Stimulated activated CD4-positive, alpha-beta T cell treated with anti-CD3 and anti-CD28 coated beads, Interleukin-12 subunit alpha, Interleukin-12 subunit beta, amount 100 ng/mL, for 24 hours (primary cell): ENCODE results near the gene GLYATL3.
"Not testable (repeated sequence)": the region's sequence is repeated elsewhere in the genome, so short reads cannot be mapped to it uniquely, and the experiment has no call there.

Experiments
- DNase-seq, 2 experiments: peaks; one replicate each; pipeline ENCODE4 v3.0.0-alpha.2; 2020; ENCODE audit warnings: low read depth in 2 of 2

GLYATL3 gene

GRCh38 chr6:49499623-49500022, at the start of gene GLYATL3:
GLYATL3 (plus strand) TSS chr6:49499923; CDS start chr6:49511991, 12,068 bp downstream.
- no peak for DNase-seq

- no peak for DNase-seq
Observed at GRCh38 chr6:49453221-49453620, 46.5 kb upstream of the GLYATL3 start.

GRCh38 chr6:49454787-49455709, 44.7 kb upstream of the GLYATL3 start:
- DNase-seq = no peak

DNA sequence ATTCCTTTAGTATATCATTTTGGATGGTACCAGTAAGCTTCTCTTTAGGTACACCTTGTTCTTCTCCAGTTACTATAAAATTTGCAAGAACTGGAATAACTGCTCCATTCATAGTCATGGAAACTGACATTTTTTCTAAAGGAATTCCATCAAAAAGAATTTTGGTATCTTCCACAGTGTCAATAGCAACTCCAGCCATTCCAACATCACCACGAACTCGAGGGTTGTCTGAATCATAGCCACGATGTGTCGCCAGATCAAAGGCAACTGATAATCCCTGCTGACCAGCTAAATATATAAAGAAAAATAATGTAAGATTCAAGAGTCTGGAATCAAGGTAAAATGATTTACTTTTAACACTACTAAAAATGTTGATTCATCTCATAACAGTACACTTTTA, 42.0 kb upstream of the GLYATL3 start:
- no peak for DNase-seq

DNA sequence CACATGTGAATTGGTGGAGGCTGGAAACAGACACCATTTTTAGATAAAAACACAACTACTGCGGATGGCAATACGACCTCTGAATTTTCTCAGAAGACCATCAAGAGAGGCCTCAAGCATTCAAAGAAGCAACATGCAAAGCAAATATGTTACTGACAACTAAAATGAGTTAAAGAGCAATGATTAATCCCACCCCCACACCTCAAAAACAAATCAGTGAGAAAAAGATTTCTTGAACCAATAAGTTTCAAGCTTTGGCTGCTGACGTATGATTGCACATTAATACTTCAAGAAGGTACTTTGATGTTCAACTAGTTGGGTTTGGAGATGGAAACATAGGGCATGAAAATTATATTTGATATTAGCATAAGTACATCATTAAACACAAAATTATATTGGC, 37.7 kb upstream of the GLYATL3 start:
- no peak for DNase-seq

- DNase-seq = no peak
Observed at GRCh38 chr6:49462599-49462926, 37.2 kb upstream of the GLYATL3 start.

GRCh38 chr6:49462927-49463611, 36.7 kb upstream of the GLYATL3 start, which contains the start of the genes CENPQ and MMUT:
CENPQ (plus strand) TSS chr6:49463370; CDS start chr6:49470177, 6,807 bp downstream.
MMUT (minus strand) TSS chr6:49463253; CDS start chr6:49459466, 3,787 bp downstream.
- peak; percentile 78 to 84 for DNase-seq

DNA sequence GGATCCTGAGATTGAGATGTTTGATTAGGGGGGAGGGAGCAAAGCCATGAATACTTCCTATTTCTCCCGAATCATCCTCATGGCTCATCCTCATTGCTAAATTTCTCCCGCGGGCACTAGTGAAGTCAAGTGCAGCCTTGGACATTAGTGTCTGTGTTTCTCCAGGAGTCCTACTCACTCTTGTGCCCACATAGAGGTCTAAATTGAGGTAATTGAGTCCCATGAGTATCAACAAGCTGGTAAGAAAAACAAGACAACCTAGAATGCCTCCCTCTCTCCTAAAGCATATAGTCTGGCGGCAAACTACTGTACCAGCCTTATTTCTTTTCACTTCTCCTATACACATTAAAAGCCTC, 36.1 kb upstream of the GLYATL3 start:
- DNase-seq = no peak

- no peak for DNase-seq
Observed at GRCh38 chr6:49464691-49465090, 35.0 kb upstream of the GLYATL3 start.

- no peak for DNase-seq
Observed at GRCh38 chr6:49468042-49468441, 31.7 kb upstream of the GLYATL3 start.

- DNase-seq = not testable (repeated sequence)
Observed at GRCh38 chr6:49476564-49476963, 23.2 kb upstream of the GLYATL3 start.

GRCh38 chr6:49479308-49479970, 20.3 kb upstream of the GLYATL3 start:
- DNase-seq = no peak

GRCh38 chr6:49481846-49482245, 17.9 kb upstream of the GLYATL3 start:
- not testable (repeated sequence) for DNase-seq

DNA sequence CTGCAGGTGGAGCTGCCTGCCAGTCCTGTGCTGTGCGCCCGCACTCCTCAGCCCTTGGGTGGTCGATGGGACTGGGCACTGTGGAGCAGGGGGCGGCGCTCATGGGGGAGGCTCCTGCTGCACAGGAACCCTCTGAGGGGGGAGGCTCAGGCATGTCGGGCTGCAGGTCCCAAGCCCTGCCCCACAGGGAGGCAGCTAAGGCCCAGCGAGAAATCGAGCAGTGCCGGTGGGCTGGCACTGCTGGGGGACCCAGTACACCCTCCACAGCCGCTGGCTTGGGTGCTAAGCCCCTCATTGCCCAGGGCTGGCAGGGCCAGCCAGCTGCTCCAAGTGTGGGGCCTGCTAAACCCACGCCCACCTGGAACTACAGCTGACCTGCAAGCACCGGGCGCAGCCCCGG, 16.3 kb upstream of the GLYATL3 start:
- DNase-seq = not testable (repeated sequence)

DNA sequence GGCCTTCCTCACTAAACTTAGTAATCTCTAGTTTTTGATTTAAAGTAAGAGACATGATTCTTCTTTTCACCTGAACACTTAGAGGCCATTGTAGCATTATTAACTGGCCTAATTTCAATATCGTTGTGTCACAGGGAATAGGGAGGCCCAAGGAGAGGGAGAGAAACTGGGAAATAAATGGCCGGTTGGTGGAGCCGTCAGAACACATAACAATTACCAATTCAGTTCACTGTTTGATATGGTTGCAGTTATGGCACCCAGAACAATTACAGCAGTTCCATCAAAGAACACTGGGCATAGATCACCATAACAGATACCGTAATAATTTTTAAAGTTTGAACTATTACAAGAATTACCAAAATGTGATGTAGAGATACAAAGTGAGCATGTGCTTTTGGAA, 9.1 kb upstream of the GLYATL3 start:
- DNase-seq = no peak

- DNase-seq = no peak
Observed at GRCh38 chr6:49497304-49497703, 2.4 kb upstream of the GLYATL3 start.

GRCh38 chr6:49499126-49499525, 597 bp upstream of the GLYATL3 start:
- DNase-seq = no peak

GRCh38 chr6:49504666-49505065, 4.9 kb downstream of the GLYATL3 start:
- DNase-seq = no peak

DNA sequence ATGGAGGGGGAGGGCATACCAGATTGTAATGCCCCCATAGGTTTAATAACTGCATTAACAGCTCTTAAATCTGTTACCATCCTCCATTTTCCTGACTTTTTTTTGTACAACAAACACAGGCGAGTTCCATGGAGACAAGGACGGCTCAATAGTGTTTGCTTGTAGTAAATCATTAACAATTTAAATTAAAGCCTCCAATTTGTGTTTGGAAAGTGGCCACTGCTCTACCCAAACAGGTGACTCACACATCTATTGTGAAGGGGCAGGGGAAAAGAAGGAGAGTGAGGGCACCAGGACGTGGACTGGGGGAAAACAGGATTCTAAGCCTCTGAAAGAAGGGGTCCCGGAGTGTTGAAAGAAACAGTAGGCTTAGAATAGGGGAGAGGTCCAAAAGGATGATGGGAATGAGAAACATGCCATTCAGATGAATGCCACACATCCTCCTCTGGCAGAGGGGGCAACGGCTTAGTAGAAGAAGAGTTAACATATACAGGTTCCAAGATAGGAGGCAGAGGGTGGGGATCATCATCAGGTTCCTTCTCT, 6.9 kb downstream of the GLYATL3 start:
- no peak for DNase-seq

GRCh38 chr6:49509342-49509741, 9.6 kb downstream of the GLYATL3 start:
- DNase-seq = no peak

DNA sequence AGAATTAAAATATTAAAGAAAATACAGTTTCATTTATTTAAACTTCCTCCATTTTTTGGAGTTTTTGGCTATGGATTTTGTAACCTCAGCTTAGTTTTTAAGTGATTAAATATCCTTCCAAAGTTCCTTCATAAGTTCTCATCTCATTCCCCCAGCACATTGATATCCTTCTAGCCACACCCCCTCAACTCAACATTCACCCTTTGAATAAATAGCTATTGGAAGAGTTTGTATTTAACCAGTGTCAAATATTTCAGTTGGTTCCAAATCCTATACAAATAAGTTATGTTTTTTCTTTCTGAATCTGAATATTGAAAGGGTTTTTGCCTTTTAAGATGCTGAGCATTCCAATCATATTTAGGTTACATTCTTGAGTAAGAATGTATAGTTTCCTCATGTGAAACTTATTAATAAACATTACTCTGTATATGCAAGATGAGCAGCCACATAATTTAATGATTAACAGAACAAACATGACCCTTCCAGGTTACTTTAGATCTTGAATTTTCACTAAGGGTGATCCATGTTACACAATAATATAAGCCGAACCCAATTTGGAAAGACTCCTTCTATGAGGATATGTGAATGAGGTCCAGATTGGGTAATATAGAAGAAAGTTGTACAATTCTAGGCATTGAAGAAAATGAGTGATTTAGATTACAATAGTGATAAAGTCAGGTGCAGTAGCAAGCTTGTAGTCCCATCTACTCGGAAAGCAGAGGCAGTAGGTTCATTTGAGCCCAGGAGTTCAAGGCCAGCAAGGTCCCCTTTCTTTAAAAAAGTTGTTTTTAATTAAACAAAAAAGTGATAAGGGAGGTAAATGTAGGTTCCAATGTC, 13.6 kb downstream of the GLYATL3 start:
- no peak for DNase-seq
